ENCODE measurements around the gene C1orf105. TPM values are rescaled to one million over a fixed set of nuclear protein-coding genes. Genes with fewer than 3 reads are reported as not detected.

C1orf105 gene
- polyA plus RNA-seq, 1 of the 3 experiments (the other 2 are of a cell fraction), result not detected

GRCh38 chr1:172510479-172510878, 90.0 kb downstream of the C1orf105 start:
- WGBS (ENCODE audit: low lambda C conversion rate), result 46% methylated on average over 3 of the region's 3 CpGs
- no peak overlapping the region for H3K9ac ChIP-seq

More at GRCh38 chr1:172510479-172510878, 90.0 kb downstream of the C1orf105 start:
- Histone ChIP-seq H3K27me3 (ENCODE audit: insufficient read depth) (peaks cover 7% of the 10 kb centered on the region; the same call in 1 of the 2 replicates), H3K4me2 (no peak overlapping the region), H3K4me3 (ENCODE audit: low read depth in 2 of 2, low read length in 1 of 2) (no peak overlapping the region), H3K9me2 (no peaks in the 10 kb centered on the region), H3K4me1 (ENCODE audit: control insufficient read depth in 1 of 2, insufficient read depth in 2 of 2, low read depth in 1 of 2, low read length in 1 of 2) (no peaks in the 10 kb centered on the region), H2AFZ (ENCODE audit: low read depth) (no peak overlapping the region), H3K36me3 (replicated peaks in 1 of 2; ENCODE audit: control insufficient read depth in 1 of 2, insufficient read depth in 2 of 2, low read length in 1 of 2) (peaks cover 0 to 3% of the 10 kb centered on the region in 2 experiments), H4K20me1 (ENCODE audit: insufficient read depth) (no peaks in the 10 kb centered on the region), H3F3A (replicated peaks; ENCODE audit: insufficient read depth) (peaks cover 5% of the 10 kb centered on the region), H3K27ac (ENCODE audit: low read depth in 2 of 2, low read length in 1 of 2) (no peak overlapping the region), H3K9me3 (no peaks in the 10 kb centered on the region), H3K79me2 (ENCODE audit: insufficient read depth) (no peaks in the 10 kb centered on the region)
- CTCF ChIA-PET, result interaction anchor here (1.3 kb wide), 1 partner anchor 13 kb away, joined by 3 read pairs; no protein-coding TSS in a partner anchor
- TF ChIP-seq GABPA (IDR thresholded peaks at IDR 0.05; ENCODE audit: low read depth) (no peak), EP300 (IDR thresholded peaks at IDR 0.05; ENCODE audit: borderline replicate concordance in 1 of 2, low read depth in 1 of 2, low read length in 1 of 2) (no peak), FOXJ3 (CRISPR knock-in tag; IDR thresholded peaks at IDR 0.05) (no peak), FOSL2 (IDR thresholded peaks at IDR 0.05; ENCODE audit: borderline replicate concordance, low read depth) (no peak), REST (IDR thresholded peaks at IDR 0.05; ENCODE audit: low read depth, low read length) (no peak), MXI1 (IDR thresholded peaks at IDR 0.05; ENCODE audit: low read depth, low read length) (no peak), CTCF (IDR thresholded peaks at IDR 0.05) (no peak), SMC3 (IDR thresholded peaks at IDR 0.05; ENCODE audit: low read depth, low read length) (no peak), SIN3A (IDR thresholded peaks at IDR 0.05; ENCODE audit: borderline replicate concordance, low read depth, low read length) (no peak), TCF12 (IDR thresholded peaks at IDR 0.05) (no peak), RXRA (IDR thresholded peaks at IDR 0.05; ENCODE audit: borderline replicate concordance, low read depth) (no peak), JUND (IDR thresholded peaks at IDR 0.05) (no peak), MAX (IDR thresholded peaks at IDR 0.05; ENCODE audit: low read depth) (no peak), USF2 (IDR thresholded peaks at IDR 0.05; ENCODE audit: borderline replicate concordance, low read depth, low read length) (no peak), POLR2AphosphoS5 (IDR thresholded peaks at IDR 0.05; ENCODE audit: low read depth, low read length) (no peak)
- no peak for DNase-seq
- POLR2A ChIA-PET, result no interaction called here

All from SK-N-SH (cell line).